GM18909 (cell line): ENCODE data around the gene CCDC28A.

ENCODE experiments used
- ATAC-seq: cut with Tn5 transposase; IDR thresholded peaks from one replicate; pipeline ENCODE4 v1.9.1; 2021; ENCODE audit warnings: mild to moderate bottlenecking; ENCODE audit not compliant: unreplicated experiment, poor library complexity

CCDC28A gene

DNA sequence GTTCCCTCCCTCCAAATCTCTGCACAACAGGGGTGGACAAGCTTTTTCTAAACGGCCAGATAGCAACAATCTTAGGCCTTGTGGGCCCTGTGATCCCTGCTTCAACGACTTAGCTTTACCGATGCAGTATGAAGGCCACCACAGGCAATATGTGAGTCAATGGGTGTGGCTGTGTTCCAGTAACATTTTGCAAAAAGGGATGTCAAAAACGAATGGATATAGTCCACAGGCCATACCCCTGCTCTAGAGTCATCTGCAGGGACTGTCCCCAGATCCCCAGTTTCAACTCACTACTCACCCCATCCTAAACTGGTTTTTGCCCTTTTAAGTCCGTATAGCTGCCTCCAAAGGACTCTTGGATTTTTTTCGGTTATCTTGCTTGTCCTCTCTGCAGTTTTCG is 56.7 kb downstream of the CCDC28A start:
- no peak for ATAC-seq

DNA sequence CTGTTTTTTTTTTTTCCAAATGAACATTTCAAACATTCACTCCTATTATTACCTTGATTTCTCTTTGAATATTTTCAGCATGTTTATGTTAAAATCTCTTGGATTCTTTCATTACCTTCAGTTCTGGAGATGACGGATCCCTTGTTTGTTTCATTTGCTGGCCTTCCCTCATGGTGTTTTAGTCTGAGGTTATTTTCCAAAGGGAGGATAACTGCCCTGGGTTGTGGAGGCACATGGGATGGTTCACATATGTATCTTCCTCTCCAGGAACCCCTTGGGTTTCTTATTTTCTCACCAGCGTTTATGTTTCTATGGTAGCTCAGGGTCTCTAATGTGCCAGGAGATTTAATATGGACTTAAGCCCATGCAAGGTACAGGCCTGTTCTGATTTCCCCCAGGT is 58.6 kb downstream of the CCDC28A start:
- ATAC-seq = no peak

DNA sequence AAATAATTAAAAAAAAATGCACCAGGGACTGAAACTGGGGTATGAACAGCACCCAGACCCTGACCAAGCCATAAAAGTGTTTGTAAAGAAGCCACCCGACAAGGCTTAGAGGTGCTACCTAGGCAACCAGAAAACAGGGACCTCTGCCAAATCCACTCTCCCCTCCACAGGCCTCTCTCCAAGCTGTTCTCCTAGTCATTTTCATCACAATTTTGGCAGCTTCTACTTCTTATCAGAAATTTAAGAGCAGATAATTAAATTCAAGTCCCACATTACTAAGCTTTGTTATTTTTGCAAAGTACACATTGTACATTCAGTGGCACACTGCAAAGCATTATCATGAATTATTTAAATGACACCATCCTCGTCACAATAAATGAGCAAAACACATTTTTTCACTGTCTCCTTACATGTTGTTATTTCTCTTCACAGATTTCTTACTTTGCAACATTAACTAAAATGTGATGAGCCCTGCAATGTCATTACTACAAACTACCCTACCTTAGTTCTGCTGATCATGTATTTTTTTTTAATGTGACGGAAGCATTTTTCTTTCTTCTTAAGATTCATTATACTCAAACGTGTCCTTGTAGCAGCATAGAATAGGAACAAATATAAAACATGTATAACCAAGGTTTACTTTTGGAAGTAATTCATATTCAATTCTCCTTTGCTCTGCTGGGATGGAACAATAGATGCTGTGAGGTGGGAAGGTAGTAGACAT is 60.4 kb downstream of the CCDC28A start:
- no peak for ATAC-seq

DNA sequence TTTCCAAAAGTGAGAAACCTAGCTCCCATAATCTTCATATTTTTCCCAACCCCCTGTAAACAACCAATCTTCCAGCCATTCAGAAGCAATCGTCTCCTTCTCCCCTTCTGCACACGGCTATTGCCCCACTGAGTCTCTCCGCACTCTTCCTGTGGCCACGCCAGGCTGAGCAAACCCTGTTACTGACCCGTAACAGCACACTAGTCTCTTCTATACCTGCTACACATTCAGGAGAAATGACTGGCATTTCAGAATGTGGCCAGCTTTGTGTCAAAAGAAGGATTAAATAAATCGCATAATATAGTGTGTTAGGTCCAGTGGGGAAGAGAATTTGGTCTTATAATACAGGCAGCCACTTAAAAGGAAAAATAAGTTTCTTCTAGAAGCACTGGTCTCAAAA is 63.7 kb downstream of the CCDC28A start:
- no peak for ATAC-seq
